ENCODE results near the gene UBR1. TPM values are rescaled to one million over a fixed set of nuclear protein-coding genes. Genes with fewer than 3 reads are reported as not detected.
"Not testable (repeated sequence)": the region's sequence is repeated elsewhere in the genome, so short reads cannot be mapped to it uniquely, and the experiment has no call there.

Gene UBR1
- total and polyA plus RNA-seq, 2 donors (not counting 3 experiments of a cell fraction or from before 2014, with no cell fraction given): 5.3 to 26.9 TPM

- dilution Hi-C loops (cut with MboI; ENCODE audit: extremely low pct_ligation_motif_present, low sequenced_read_pairs) (no loop called here), intact Hi-C loops (cut with micrococcal nuclease) (no loop called here)
- DNase-seq (ENCODE audit: low read depth, low spot score): no peak
- Histone ChIP-seq H3K27me3 (ENCODE audit: control insufficient read depth in 2 of 2, insufficient read depth in 2 of 2, low read length in 2 of 2) (no peaks in the 10 kb centered on the region), H3K27ac (ENCODE audit: insufficient read depth, low read depth, low read length) (no peak overlapping the region), H2AFZ (ENCODE audit: low read depth, low read length) (no peak overlapping the region), H3K4me3 (replicated peaks in 1 of 3; ENCODE audit: insufficient read depth in 1 of 3, low read depth in 1 of 3, low read length in 3 of 3) (no peak overlapping the region), H3K4me2 (ENCODE audit: insufficient read depth, low read length) (no peak overlapping the region), H3K9me1 (replicated peaks; ENCODE audit: control insufficient read depth, extremely low read depth, insufficient read depth, low read length) (no peaks in the 10 kb centered on the region), H3K79me2 (ENCODE audit: control insufficient read depth, insufficient read depth, low read length) (no peaks in the 10 kb centered on the region), H3K9ac (replicated peaks; ENCODE audit: extremely low read depth, insufficient read depth, low read length) (no peak overlapping the region), H3K9me3 (replicated peaks; ENCODE audit: control insufficient read depth, insufficient read depth, low read length) (no peaks in the 10 kb centered on the region), H3K36me3 (ENCODE audit: control insufficient read depth in 2 of 2, extremely low read depth in 1 of 2, insufficient read depth in 2 of 2, low read length in 2 of 2) (peaks cover 10 to 25% of the 10 kb centered on the region in 2 experiments), H4K20me1 (replicated peaks; ENCODE audit: control insufficient read depth, extremely low read depth, insufficient read depth, low read length) (no peaks in the 10 kb centered on the region), H3K4me1 (ENCODE audit: control insufficient read depth, extremely low read depth, insufficient read depth, low read length) (no peaks in the 10 kb centered on the region)
- ChIA-PET POLR2A (no interaction called here), CTCF (interaction anchor here (0.6 kb wide), 1 partner anchor 1700 kb away, joined by 3 read pairs; no protein-coding TSS in a partner anchor)
- no TSS peak for BruUV-seq (replicated peaks)
- FAIRE-seq: no peak
- no peak for TF ChIP-seq MYC (IDR thresholded peaks at IDR 0.05; ENCODE audit: low read depth, low read length)
- TF ChIP-seq FOS (IDR thresholded peaks at IDR 0.05; ENCODE audit: borderline replicate concordance, insufficient read depth, low read length): no peak
- no peak for TF ChIP-seq MAX (IDR thresholded peaks at IDR 0.05; ENCODE audit: insufficient read depth, insufficient read length)
Observed at GRCh38 chr15:43025150-43025549, 80.7 kb downstream of the UBR1 start.

GRCh38 chr15:43014671-43015070 is 91.2 kb downstream of the UBR1 start:
- dilution Hi-C loops (cut with MboI; ENCODE audit: extremely low pct_ligation_motif_present, low sequenced_read_pairs); H3K9ac ChIP-seq (replicated peaks; ENCODE audit: extremely low read depth, insufficient read depth, low read length): not testable (repeated sequence)

More at GRCh38 chr15:43014671-43015070, 91.2 kb downstream of the UBR1 start:
- H3K36me3 ChIP-seq (ENCODE audit: control insufficient read depth in 2 of 2, extremely low read depth in 1 of 2, insufficient read depth in 2 of 2, low read length in 2 of 2); H3K4me1 ChIP-seq (ENCODE audit: control insufficient read depth, extremely low read depth, insufficient read depth, low read length); H3K4me3 ChIP-seq (replicated peaks in 1 of 3; ENCODE audit: insufficient read depth in 1 of 3, low read depth in 1 of 3, low read length in 3 of 3); H2AFZ ChIP-seq (ENCODE audit: low read depth, low read length); H3K9me1 ChIP-seq (replicated peaks; ENCODE audit: control insufficient read depth, extremely low read depth, insufficient read depth, low read length); H3K79me2 ChIP-seq (ENCODE audit: control insufficient read depth, insufficient read depth, low read length); H3K4me2 ChIP-seq (ENCODE audit: insufficient read depth, low read length); H3K9me3 ChIP-seq (replicated peaks; ENCODE audit: control insufficient read depth, insufficient read depth, low read length); H3K27me3 ChIP-seq (ENCODE audit: control insufficient read depth in 2 of 2, insufficient read depth in 2 of 2, low read length in 2 of 2); CTCF ChIA-PET; POLR2A ChIA-PET; FAIRE-seq; H3K27ac ChIP-seq (ENCODE audit: insufficient read depth, low read depth, low read length); BruUV-seq (replicated peaks); intact Hi-C loops (cut with micrococcal nuclease); DNase-seq (ENCODE audit: low read depth, low spot score); H4K20me1 ChIP-seq (replicated peaks; ENCODE audit: control insufficient read depth, extremely low read depth, insufficient read depth, low read length): not testable (repeated sequence)
